GM12878 (cell line): Measurements from ENCODE around the gene HLX. TPM values are rescaled to one million over a fixed set of nuclear protein-coding genes. Genes with fewer than 3 reads are reported as not detected.

Experiments used
- ATF3 ChIP-seq: IDR thresholded peaks from 2 replicates; pipeline ENCODE4 v1.6.1; 2011; ENCODE audit warnings: low read depth, mild to moderate bottlenecking, low read length, moderate library complexity, borderline replicate concordance; ENCODE audit errors: extremely low read depth
- CHD1 ChIP-seq: IDR thresholded peaks from 2 replicates; pipeline ENCODE4 v1.6.1; 2012; ENCODE audit warnings: low read depth, low read length, improper control_type of control experiment
- CHD2 ChIP-seq: IDR thresholded peaks from 2 replicates; pipeline ENCODE4 v1.6.1; 2011; ENCODE audit warnings: low read depth, low read length, improper control_type of control experiment, borderline replicate concordance
- CTCF ChIP-seq, 3 experiments: IDR thresholded peaks in 2 of 3; conservative IDR thresholded peaks in 1 of 3; 2 replicates each; pipeline ENCODE4 v1.5.1; 2011; ENCODE audit warnings: low read depth in 3 of 3, low read length in 3 of 3, mild to moderate bottlenecking in 3 of 3, control low read depth in 2 of 3, moderate library complexity in 2 of 3, inconsistent platforms in 1 of 3, mixed read lengths in 1 of 3; ENCODE audit not compliant: control insufficient read depth in 2 of 3, insufficient read depth in 1 of 3; ENCODE audit errors: extremely low read depth in 1 of 3
- ESRRA ChIP-seq: IDR thresholded peaks from 2 replicates; pipeline ENCODE4 v1.6.1; 2012; ENCODE audit warnings: mild to moderate bottlenecking, low read length, improper control_type of control experiment
- ETV6 ChIP-seq, 2 experiments: fragments of 450-650 bp in 1 of 2; IDR thresholded peaks in 1 of 2; conservative IDR thresholded peaks in 1 of 2; 2 replicates each; pipeline ENCODE4 v1.6.1; 2014; ENCODE audit warnings: antibody characterized with exemption in 1 of 2, borderline replicate concordance in 1 of 2, low read depth in 1 of 2, mild to moderate bottlenecking in 1 of 2, moderate library complexity in 1 of 2
- GABPA ChIP-seq: IDR thresholded peaks from 2 replicates; pipeline ENCODE4 v1.6.1; 2014; ENCODE audit warnings: antibody characterized with exemption, low read depth, mild to moderate bottlenecking, inconsistent platforms
- MYC ChIP-seq: IDR thresholded peaks from 2 replicates; pipeline ENCODE4 v1.6.1; 2011; ENCODE audit warnings: mild to moderate bottlenecking, low read length, moderate library complexity, inconsistent platforms; ENCODE audit not compliant: insufficient read depth, insufficient replicate concordance, insufficient read length, severe bottlenecking
- SKIL ChIP-seq: fragments of 450-650 bp; IDR thresholded peaks from 2 replicates; pipeline ENCODE4 v1.6.1; 2017; ENCODE audit warnings: mild to moderate bottlenecking, low read depth, inconsistent platforms; ENCODE audit not compliant: poor library complexity, severe bottlenecking
- TBL1XR1 ChIP-seq: IDR thresholded peaks from 2 replicates; pipeline ENCODE4 v1.6.1; 2012; ENCODE audit warnings: low read depth, low read length, improper control_type of control experiment
- ZBTB40 ChIP-seq: fragments of 450-650 bp; IDR thresholded peaks from 2 replicates; pipeline ENCODE4 v1.6.1; 2016; ENCODE audit warnings: mild to moderate bottlenecking, moderate library complexity, borderline replicate concordance
- polyA plus RNA-seq, 11 experiments: library from polyadenylated mRNA; depleted of rRNA in 4 of 11; unstranded in 6 of 11; stranded (reverse) in 5 of 11; fragments of >200 nt; fragmentation: Nextera tagmentation in 4 of 11; fragmentation: Illumina TruSeq in 1 of 11; extraction: Ambion mirVana in 4 of 11; extraction: Trizol in 1 of 11; gene quantifications; 1 replicate in 1 of 11; 2 replicates in 10 of 11; pipeline versions ENCODE4 v1.2.1 to v1.2.3, GENCODE V29; 2011 to 2016; ENCODE audit warnings: inconsistent platforms in 2 of 11, missing spikeins in 2 of 11, low read depth in 1 of 11
- total RNA-seq, 4 experiments: library from RNA; depleted of rRNA in 3 of 4; stranded (reverse); fragments of >200 nt in 3 of 4; fragmentation: Illumina TruSeq in 1 of 4; extraction: Trizol in 1 of 4; gene quantifications; 2 replicates each; pipeline versions ENCODE4 v1.2.1 to v1.2.3, GENCODE V29; 2013 to 2021

Gene HLX
- total and polyA plus RNA-seq, 10 of the 15 experiments (the other 5 are each of a cell fraction or from before 2014, with no cell fraction given) = 0.11 to 2.3 (median 1.1) TPM

GRCh38 chr1:220888417-220888986 is 9.3 kb downstream of the HLX start (continued):
- TF ChIP-seq CTCF (IDR thresholded peaks at IDR 0.05 in 2 of 3, conservative IDR thresholded peaks at IDR 0.05 in 1 of 3; ENCODE audit: control insufficient read depth in 2 of 3, extremely low read depth in 1 of 3, insufficient read depth in 1 of 3, low read depth in 3 of 3, low read length in 3 of 3) (no peak), SKIL (no peak), CHD2 (no peak), CHD1 (no peak), ETV6 (conservative IDR thresholded peaks at IDR 0.05 in 1 of 2, IDR thresholded peaks at IDR 0.05 in 1 of 2; ENCODE audit: borderline replicate concordance in 1 of 2, low read depth in 1 of 2) (no peak), GABPA (no peak), ZBTB40 (no peak), ATF3 (no peak), MYC (no peak), TBL1XR1 (no peak), ESRRA (no peak)
